Ishikawa (cell line): ENCODE measurements around the gene LINGO3.

ENCODE experiments used
- CEBPB ChIP-seq: IDR thresholded peaks from 2 replicates; pipeline ENCODE4 v1.6.1; 2012
- CREB1 ChIP-seq: IDR thresholded peaks from 2 replicates; pipeline ENCODE4 v1.6.1; 2012; ENCODE audit warnings: low read depth
- EGR1 ChIP-seq: IDR thresholded peaks from 2 replicates; pipeline ENCODE4 v1.6.1; 2012
- EP300 ChIP-seq: IDR thresholded peaks from 2 replicates; pipeline ENCODE4 v1.6.1; 2012; ENCODE audit warnings: borderline replicate concordance
- FOXM1 ChIP-seq: IDR thresholded peaks from 2 replicates; pipeline ENCODE4 v1.6.1; 2012; ENCODE audit warnings: low read depth, borderline replicate concordance
- NFIC ChIP-seq: IDR thresholded peaks from 2 replicates; pipeline ENCODE4 v1.6.1; 2012
- RAD21 ChIP-seq: IDR thresholded peaks from 2 replicates; pipeline ENCODE4 v1.6.1; 2012; ENCODE audit warnings: low read depth
- TAF1 ChIP-seq: IDR thresholded peaks from 2 replicates; pipeline ENCODE4 v1.6.1; 2012; ENCODE audit warnings: low read depth, mild to moderate bottlenecking
- TCF12 ChIP-seq: IDR thresholded peaks from 2 replicates; pipeline ENCODE4 v1.6.1; 2012; ENCODE audit warnings: low read depth
- TEAD4 ChIP-seq: IDR thresholded peaks from 2 replicates; pipeline ENCODE4 v1.6.1; 2012
- USF1 ChIP-seq: IDR thresholded peaks from 2 replicates; pipeline ENCODE4 v1.6.1; 2012
- YY1 ChIP-seq: IDR thresholded peaks from 2 replicates; pipeline ENCODE4 v1.6.1; 2012; ENCODE audit warnings: low read depth
- ZBTB7A ChIP-seq: IDR thresholded peaks from 2 replicates; pipeline ENCODE4 v1.6.1; 2012; ENCODE audit warnings: low read depth
- TF ChIP-seq, protein P1 (sequence below): IDR thresholded peaks from 2 replicates; pipeline ENCODE4 v1.6.1; 2012
- TF ChIP-seq, protein P2 (sequence below): IDR thresholded peaks from 2 replicates; pipeline ENCODE4 v1.6.1; 2012; ENCODE audit warnings: low read depth, mild to moderate bottlenecking

The LINGO3 gene

DNA sequence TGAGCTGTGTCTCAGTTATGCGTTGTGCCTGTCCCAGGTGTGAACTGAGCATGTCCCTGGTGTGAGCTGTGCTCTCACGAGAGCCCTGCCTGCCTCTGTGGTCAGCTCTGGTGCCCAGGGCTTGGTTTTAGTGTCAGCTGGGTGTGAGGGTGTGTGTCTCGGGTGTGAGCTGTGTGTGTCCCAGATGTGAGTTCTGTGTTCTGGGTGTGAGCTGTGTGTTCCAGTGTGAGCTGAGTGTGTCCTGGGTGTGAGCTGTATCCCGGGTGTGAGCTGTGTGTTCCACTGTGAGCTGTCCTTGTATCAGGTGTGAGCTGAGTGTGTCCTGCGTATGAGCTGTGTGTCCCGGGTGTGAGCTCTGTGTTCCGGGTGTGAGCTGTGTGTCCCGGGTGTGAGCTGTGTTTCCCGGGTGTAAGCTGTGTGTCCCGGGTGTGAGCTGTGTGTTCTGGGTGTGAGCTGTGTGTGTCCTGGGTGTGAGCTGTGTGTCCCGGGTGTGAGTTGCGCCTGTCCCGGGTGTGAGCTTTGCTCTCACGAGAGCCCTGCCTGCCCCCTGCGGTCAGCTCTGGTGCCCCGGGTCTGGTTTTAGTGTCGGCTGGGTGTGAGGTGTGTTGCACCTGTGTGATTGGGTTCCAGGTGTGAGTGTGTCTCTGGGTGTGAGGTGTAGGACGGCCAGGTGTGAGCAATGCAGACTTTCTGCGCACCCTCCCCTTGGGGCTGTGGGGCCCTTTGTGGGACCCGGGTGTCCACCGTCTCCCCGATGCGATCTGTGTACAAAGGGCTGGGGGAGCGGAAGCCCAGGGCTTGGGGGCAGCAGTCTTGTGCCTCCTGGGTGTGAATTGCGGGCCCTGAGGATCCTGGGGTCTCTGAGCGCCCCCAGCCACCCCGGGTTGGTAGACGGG, 18.9 kb downstream of the LINGO3 start:
- TF ChIP-seq TAF1 (no peak), EP300 (no peak), TEAD4 (no peak), NFIC (no peak), EGR1 (no peak), TCF12 (no peak), RAD21 (no peak), CREB1 (no peak), YY1 (no peak), CEBPB (no peak), FOXM1 (no peak), USF1 (no peak), ZBTB7A (no peak)
- TF ChIP-seq, protein P1, sequence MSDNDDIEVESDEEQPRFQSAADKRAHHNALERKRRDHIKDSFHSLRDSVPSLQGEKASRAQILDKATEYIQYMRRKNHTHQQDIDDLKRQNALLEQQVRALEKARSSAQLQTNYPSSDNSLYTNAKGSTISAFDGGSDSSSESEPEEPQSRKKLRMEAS = no peak
- TF ChIP-seq, protein P2, sequence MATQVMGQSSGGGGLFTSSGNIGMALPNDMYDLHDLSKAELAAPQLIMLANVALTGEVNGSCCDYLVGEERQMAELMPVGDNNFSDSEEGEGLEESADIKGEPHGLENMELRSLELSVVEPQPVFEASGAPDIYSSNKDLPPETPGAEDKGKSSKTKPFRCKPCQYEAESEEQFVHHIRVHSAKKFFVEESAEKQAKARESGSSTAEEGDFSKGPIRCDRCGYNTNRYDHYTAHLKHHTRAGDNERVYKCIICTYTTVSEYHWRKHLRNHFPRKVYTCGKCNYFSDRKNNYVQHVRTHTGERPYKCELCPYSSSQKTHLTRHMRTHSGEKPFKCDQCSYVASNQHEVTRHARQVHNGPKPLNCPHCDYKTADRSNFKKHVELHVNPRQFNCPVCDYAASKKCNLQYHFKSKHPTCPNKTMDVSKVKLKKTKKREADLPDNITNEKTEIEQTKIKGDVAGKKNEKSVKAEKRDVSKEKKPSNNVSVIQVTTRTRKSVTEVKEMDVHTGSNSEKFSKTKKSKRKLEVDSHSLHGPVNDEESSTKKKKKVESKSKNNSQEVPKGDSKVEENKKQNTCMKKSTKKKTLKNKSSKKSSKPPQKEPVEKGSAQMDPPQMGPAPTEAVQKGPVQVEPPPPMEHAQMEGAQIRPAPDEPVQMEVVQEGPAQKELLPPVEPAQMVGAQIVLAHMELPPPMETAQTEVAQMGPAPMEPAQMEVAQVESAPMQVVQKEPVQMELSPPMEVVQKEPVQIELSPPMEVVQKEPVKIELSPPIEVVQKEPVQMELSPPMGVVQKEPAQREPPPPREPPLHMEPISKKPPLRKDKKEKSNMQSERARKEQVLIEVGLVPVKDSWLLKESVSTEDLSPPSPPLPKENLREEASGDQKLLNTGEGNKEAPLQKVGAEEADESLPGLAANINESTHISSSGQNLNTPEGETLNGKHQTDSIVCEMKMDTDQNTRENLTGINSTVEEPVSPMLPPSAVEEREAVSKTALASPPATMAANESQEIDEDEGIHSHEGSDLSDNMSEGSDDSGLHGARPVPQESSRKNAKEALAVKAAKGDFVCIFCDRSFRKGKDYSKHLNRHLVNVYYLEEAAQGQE = no peak

DNA sequence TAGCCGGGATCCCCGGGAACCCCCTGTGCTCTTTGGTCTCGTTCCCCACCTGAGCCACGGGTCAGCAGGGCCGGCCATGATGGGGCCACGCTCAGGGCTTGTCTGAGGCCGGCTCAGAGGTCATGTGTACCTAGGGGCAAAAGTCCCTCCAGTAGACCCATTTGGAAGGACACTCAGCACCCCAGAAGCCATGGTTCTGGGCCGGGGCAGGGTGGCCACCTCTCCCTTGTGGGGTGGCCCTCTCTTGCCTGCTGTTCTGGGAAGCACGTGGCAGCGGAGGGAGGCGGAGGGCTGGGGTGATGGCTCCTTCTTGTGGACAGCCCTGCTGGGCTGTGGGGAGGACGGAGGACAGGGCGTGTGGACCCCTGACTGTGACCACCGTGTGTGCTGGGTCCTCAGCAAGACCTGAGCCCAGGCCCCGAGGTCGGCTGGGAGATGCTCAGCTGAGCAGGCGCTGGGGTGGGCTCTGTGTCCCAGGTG, 19.6 kb downstream of the LINGO3 start:
- no peak for TF ChIP-seq TCF12
- TF ChIP-seq, protein P1 = no peak
- TF ChIP-seq, protein P2 = no peak
- TF ChIP-seq FOXM1 = no peak
- TF ChIP-seq TAF1 = no peak
- TF ChIP-seq CEBPB = no peak
- TF ChIP-seq TEAD4 = no peak
- no peak for TF ChIP-seq ZBTB7A
- no peak for TF ChIP-seq EGR1
- no peak for TF ChIP-seq NFIC
- no peak for TF ChIP-seq YY1
- TF ChIP-seq RAD21 = no peak
- TF ChIP-seq CREB1 = no peak
- no peak for TF ChIP-seq USF1
- TF ChIP-seq EP300 = no peak

DNA sequence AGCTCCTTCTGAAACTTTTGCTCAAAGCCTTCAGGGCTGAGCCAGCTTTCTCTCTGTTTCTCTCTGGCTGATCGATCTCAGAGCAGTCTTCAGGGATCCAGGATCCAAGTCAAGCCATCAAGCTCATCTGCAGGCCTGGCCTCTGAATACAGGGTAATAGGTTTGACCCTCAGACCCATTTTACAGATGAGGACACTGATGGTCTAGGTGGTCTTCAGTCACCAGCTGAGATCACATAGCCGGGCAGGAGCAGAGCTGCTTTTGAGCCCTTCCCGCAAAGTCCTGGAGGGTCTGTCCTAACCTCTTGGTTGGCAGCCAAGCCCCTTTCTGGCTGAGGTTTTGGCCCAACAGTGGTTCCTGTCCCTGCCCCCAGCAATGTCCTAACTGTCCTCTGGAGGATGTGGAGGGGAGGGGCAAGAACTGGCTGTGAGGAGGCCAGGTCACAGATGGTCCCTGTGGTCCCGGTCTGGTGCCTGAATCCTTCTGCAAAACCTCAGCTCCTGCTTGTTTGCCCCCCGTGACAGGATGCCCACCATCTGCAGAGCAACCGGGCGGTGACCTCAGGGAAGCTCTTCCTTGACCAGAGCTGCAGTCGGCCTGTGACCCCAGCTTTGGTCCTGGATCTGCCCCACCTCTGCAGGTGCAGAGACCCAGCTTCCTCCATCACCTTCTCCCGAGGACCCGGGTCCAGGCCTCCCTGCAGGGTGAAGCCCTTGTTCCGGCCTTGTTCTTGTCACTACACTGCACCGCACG, 20.2 kb downstream of the LINGO3 start:
- TF ChIP-seq ZBTB7A (no peak), EGR1 (no peak), EP300 (no peak)
- TF ChIP-seq, protein P2 = no peak
